Endothelial cell of umbilical vein (primary cell): ENCODE results near the gene RTN4RL1. TPM values are rescaled to one million over a fixed set of nuclear protein-coding genes. Genes with fewer than 3 reads are reported as not detected.

ENCODE experiments used
- BruUV-seq: library from RNA; stranded (reverse); fragments of 400-500 nt; replicated peaks from 2 replicates; lab custom pipeline; 2021; lab: Mats Ljungman, UMichigan
- CTCF ChIA-PET: fragments of 300-600, 350-600 bp; sonication (Branson Sonifier 250); formaldehyde crosslinking; loops from one replicate; lab custom pipeline; 2021; ENCODE audit warnings: antibody characterized with exemption, inconsistent platforms; lab: Charles Lee
- POLR2A ChIA-PET: fragments of 300-600, 350-600 bp; sonication (Branson Sonifier 250); formaldehyde crosslinking; loops from one replicate; lab custom pipeline; 2021; ENCODE audit warnings: antibody characterized with exemption, inconsistent platforms; lab: Charles Lee
- DNase-seq: peaks from one replicate; pipeline ENCODE4 v3.0.0-alpha.2; 2011; ENCODE audit warnings: low read depth, low spot score
- FAIRE-seq: peaks from 2 replicates; lab custom pipeline; 2011; peaks lifted over from hg19 to GRCh38; lab: Jason Lieb, UNC
- H2AFZ ChIP-seq: 2 replicates; pipeline ENCODE4 v1.6.0; 2012; ENCODE audit warnings: low read depth, low read length, control low read depth, inconsistent platforms
- H3K27ac ChIP-seq: 2 replicates; pipeline ENCODE4 v1.5.1; 2011; ENCODE audit warnings: low read depth, mild to moderate bottlenecking, control low read depth, low read length, moderate library complexity; ENCODE audit not compliant: insufficient read depth
- H3K27me3 ChIP-seq, 2 experiments: 2 replicates each; pipeline versions ENCODE4 v1.6.0 to v1.6.1; 2011; ENCODE audit warnings: low read length in 2 of 2, mixed read lengths in 1 of 2; ENCODE audit not compliant: control insufficient read depth in 2 of 2, insufficient read depth in 2 of 2
- H3K36me3 ChIP-seq, 2 experiments: 2 replicates in 1 of 2; 3 replicates in 1 of 2; pipeline ENCODE4 v1.5.1; 2011; ENCODE audit warnings: low read length in 2 of 2, mild to moderate bottlenecking in 1 of 2, moderate library complexity in 1 of 2; ENCODE audit not compliant: control insufficient read depth in 2 of 2, insufficient read depth in 2 of 2; ENCODE audit errors: extremely low read depth in 1 of 2
- H3K4me1 ChIP-seq: 3 replicates; pipeline ENCODE4 v1.5.1; 2011; ENCODE audit warnings: mild to moderate bottlenecking, low read length; ENCODE audit not compliant: control insufficient read depth, insufficient read depth; ENCODE audit errors: extremely low read depth
- H3K4me2 ChIP-seq: 2 replicates; pipeline ENCODE4 v1.6.1; 2011; ENCODE audit warnings: low read length, control low read depth, mixed read lengths; ENCODE audit not compliant: insufficient read depth
- H3K4me3 ChIP-seq, 3 experiments: fragments of 200-600 bp in 1 of 3; sonication (generic), shearing (Covaris generic) in 1 of 3; replicated peaks in 1 of 3; 2 replicates each; pipeline ENCODE4 v1.5.1; 2011 to 2016; ENCODE audit warnings: control low read depth in 3 of 3, low read length in 3 of 3, mild to moderate bottlenecking in 2 of 3, inconsistent platforms in 1 of 3, low read depth in 1 of 3, moderate library complexity in 1 of 3; ENCODE audit not compliant: insufficient read depth in 1 of 3
- H3K79me2 ChIP-seq: 2 replicates; pipeline ENCODE4 v1.6.0; 2012; ENCODE audit warnings: low read length, inconsistent platforms; ENCODE audit not compliant: control insufficient read depth, insufficient read depth
- H3K9ac ChIP-seq: replicated peaks from 2 replicates; pipeline ENCODE3; 2011; ENCODE audit warnings: low read length, control low read depth; ENCODE audit not compliant: insufficient read depth; ENCODE audit errors: extremely low read depth
- H3K9me1 ChIP-seq: replicated peaks from 3 replicates; pipeline ENCODE4 v1.6.0; 2011; ENCODE audit warnings: mild to moderate bottlenecking, low read length; ENCODE audit not compliant: control insufficient read depth, insufficient read depth; ENCODE audit errors: extremely low read depth
- H3K9me3 ChIP-seq: replicated peaks from 2 replicates; pipeline ENCODE4 v1.5.1; 2012; ENCODE audit warnings: low read length, inconsistent platforms; ENCODE audit not compliant: control insufficient read depth, insufficient read depth
- H4K20me1 ChIP-seq: replicated peaks from 2 replicates; pipeline ENCODE3; 2011; ENCODE audit warnings: mild to moderate bottlenecking, low read length; ENCODE audit not compliant: control insufficient read depth, insufficient read depth; ENCODE audit errors: extremely low read depth
- FOS ChIP-seq: IDR thresholded peaks from 2 replicates; pipeline ENCODE4 v1.6.1; 2011; ENCODE audit warnings: mild to moderate bottlenecking, low read length, moderate library complexity, borderline replicate concordance; ENCODE audit not compliant: insufficient read depth
- GATA2 ChIP-seq: IDR thresholded peaks from 2 replicates; pipeline ENCODE4 v1.7.0; 2011; ENCODE audit warnings: low read depth, mild to moderate bottlenecking, moderate library complexity, mixed read lengths, low read length; ENCODE audit not compliant: insufficient read length, insufficient read depth
- JUN ChIP-seq: IDR thresholded peaks from 2 replicates; pipeline ENCODE4 v1.6.1; 2011; ENCODE audit warnings: borderline replicate concordance, low read depth; ENCODE audit not compliant: insufficient read length, insufficient read depth
- MYC ChIP-seq: IDR thresholded peaks from one replicate; pipeline ENCODE4 v1.6.1; 2011; ENCODE audit warnings: mild to moderate bottlenecking, low read depth, low read length
- POLR2A ChIP-seq: IDR thresholded peaks from 2 replicates; pipeline ENCODE4 v1.6.1; 2012; ENCODE audit warnings: low read depth, mild to moderate bottlenecking, control low read depth, low read length
- POLR2AphosphoS5 ChIP-seq: IDR thresholded peaks from 2 replicates; pipeline ENCODE4 v1.6.1; 2012; ENCODE audit warnings: low read depth, mild to moderate bottlenecking, control low read depth, low read length, moderate library complexity; ENCODE audit not compliant: insufficient read depth
- dilution Hi-C: fragments of 300-500 bp; cut with MboI; formaldehyde crosslinking; loops from one replicate; pipeline ENCODE4 v1.15.0; 2019; ENCODE audit warnings: low sequenced_read_pairs; ENCODE audit not compliant: extremely low pct_ligation_motif_present
- intact Hi-C: fragments of 100-400 bp; cut with micrococcal nuclease; formaldehyde crosslinking; loops from one replicate; pipeline ENCODE4 v1.10.0; 2022
- polyA plus RNA-seq, 4 experiments: library from polyadenylated mRNA; depleted of rRNA in 3 of 4; stranded (reverse) in 3 of 4; unstranded in 1 of 4; fragments of >200 nt; gene quantifications; 2 replicates each; pipeline versions ENCODE4 v1.2.1 to v1.2.3, GENCODE V29; 2011 to 2012; ENCODE audit warnings: missing spikeins in 1 of 4
- total RNA-seq: library from RNA; stranded (reverse); gene quantifications from 2 replicates; pipeline ENCODE4 v1.2.3, GENCODE V29; 2021
- TF ChIP-seq, protein P1 (sequence below): IDR thresholded peaks from 2 replicates; pipeline ENCODE4 v1.6.1; 2011; ENCODE audit not compliant: insufficient read depth, insufficient read length

RTN4RL1 gene
- total and polyA plus RNA-seq, 2 donors (not counting 3 experiments of a cell fraction or from before 2014, with no cell fraction given), result 0.04 TPM; not detected in 1

DNA sequence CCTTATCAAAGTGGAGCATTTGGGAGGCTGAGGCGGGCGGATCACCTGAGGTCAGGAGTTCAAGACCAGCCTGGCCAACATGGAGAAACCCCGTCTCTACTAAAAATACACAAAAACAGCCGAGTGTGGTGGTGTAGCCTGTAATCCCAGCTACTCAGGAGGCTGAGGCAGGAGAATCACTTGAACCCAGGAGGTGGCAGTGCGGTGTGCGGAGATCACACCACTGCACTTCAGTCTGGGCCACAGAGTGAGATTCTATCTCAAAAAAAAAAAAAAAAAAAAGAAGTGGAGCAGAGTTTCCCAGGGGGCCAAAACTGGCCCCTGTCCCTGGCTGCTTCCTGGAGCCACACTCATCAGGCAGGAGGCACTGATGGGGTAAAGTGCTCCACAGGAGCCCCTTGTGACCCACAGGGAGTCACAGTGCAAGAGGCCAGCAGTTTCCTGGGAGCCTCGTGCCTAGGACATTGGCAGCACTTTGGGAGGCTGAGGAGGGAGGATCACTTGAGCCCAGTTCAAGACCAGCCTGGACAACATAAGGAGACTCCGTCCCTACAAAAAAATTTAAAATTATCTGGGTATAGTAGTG, 44.4 kb downstream of the RTN4RL1 start:
- no peaks in the 10 kb centered on the region for H4K20me1 ChIP-seq
- no peak for TF ChIP-seq JUN
- no peak for TF ChIP-seq POLR2AphosphoS5
- TF ChIP-seq POLR2A, result no peak
- no peak for TF ChIP-seq MYC
- TF ChIP-seq, protein P1, sequence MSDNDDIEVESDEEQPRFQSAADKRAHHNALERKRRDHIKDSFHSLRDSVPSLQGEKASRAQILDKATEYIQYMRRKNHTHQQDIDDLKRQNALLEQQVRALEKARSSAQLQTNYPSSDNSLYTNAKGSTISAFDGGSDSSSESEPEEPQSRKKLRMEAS, result no peak
- TF ChIP-seq FOS, result no peak
- H3K79me2 ChIP-seq, result no peaks in the 10 kb centered on the region
- H3K4me2 ChIP-seq, result no peak overlapping the region
- POLR2A ChIA-PET, result no interaction called here
- CTCF ChIA-PET, result interaction anchor here (1.4 kb wide), 1 partner anchor 45 kb away, joined by 6 read pairs; no protein-coding TSS in a partner anchor
- H3K4me3 ChIP-seq, result no peak overlapping the region
- H3K4me1 ChIP-seq, result no peaks in the 10 kb centered on the region
- no peak for DNase-seq
- H3K27ac ChIP-seq, result no peak overlapping the region
- dilution Hi-C loops (no loop called here), intact Hi-C loops (no loop called here)
- no TSS peak for BruUV-seq
- no peak for FAIRE-seq
- H3K27me3 ChIP-seq, result peaks cover 8 to 11% of the 10 kb centered on the region in 2 experiments
- no peaks in the 10 kb centered on the region for H3K9me1 ChIP-seq
- no peaks in the 10 kb centered on the region for H3K9me3 ChIP-seq
- H3K9ac ChIP-seq, result no peak overlapping the region
- no peaks in the 10 kb centered on the region for H3K36me3 ChIP-seq
- H2AFZ ChIP-seq, result no peak overlapping the region

GRCh38 chr17:1979182-1979985, 45.8 kb downstream of the RTN4RL1 start:
- BruUV-seq, result no TSS peak
- dilution Hi-C loops, result no loop called here
- no peak for DNase-seq
- Histone ChIP-seq H3K9me1 (no peaks in the 10 kb centered on the region), H3K79me2 (no peaks in the 10 kb centered on the region), H3K4me2 (no peak overlapping the region), H2AFZ (no peak overlapping the region), H3K4me3 (no peak overlapping the region), H4K20me1 (no peaks in the 10 kb centered on the region), H3K27me3 (peaks cover 11 to 13% of the 10 kb centered on the region in 2 experiments), H3K36me3 (no peaks in the 10 kb centered on the region), H3K27ac (no peak overlapping the region), H3K9me3 (no peaks in the 10 kb centered on the region), H3K9ac (no peak overlapping the region), H3K4me1 (no peaks in the 10 kb centered on the region)
- intact Hi-C loops, result no loop called here
- no peak for FAIRE-seq
- CTCF ChIA-PET, result no interaction called here
- TF ChIP-seq MYC (no peak), POLR2AphosphoS5 (no peak), GATA2 (no peak)
- TF ChIP-seq, protein P1, result no peak
- POLR2A ChIA-PET, result no interaction called here
